PFSK-1 (cell line): ENCODE measurements around the gene SNX30.

Experiments used
- FOXP2 ChIP-seq: optimal IDR thresholded peaks from 2 replicates; pipeline ENCODE3; 2011; ENCODE audit warnings: borderline replicate concordance, control low read depth, inconsistent platforms; ENCODE audit not compliant: insufficient read depth; ENCODE audit errors: extremely low read length, extremely low read depth
- POLR2AphosphoS5 ChIP-seq: IDR thresholded peaks from 2 replicates; pipeline ENCODE4 v1.6.1; 2012; ENCODE audit warnings: low read depth, mild to moderate bottlenecking, control low read depth, low read length, moderate library complexity
- SIN3A ChIP-seq: IDR thresholded peaks from 2 replicates; pipeline ENCODE4 v1.6.1; 2012; ENCODE audit warnings: mild to moderate bottlenecking, low read length, moderate library complexity, borderline replicate concordance; ENCODE audit not compliant: insufficient read depth
- TAF1 ChIP-seq: IDR thresholded peaks from 2 replicates; pipeline ENCODE4 v1.6.1; 2012; ENCODE audit warnings: low read length, control low read depth, borderline replicate concordance; ENCODE audit not compliant: insufficient read depth
- TF ChIP-seq, protein P1 (sequence below), 2 experiments: IDR thresholded peaks; 2 replicates each; pipeline versions ENCODE4 v1.6.1 to v1.8.0; 2011 to 2012; ENCODE audit warnings: low read depth in 2 of 2, low read length in 2 of 2, control low read depth in 1 of 2, inconsistent platforms in 1 of 2, mild to moderate bottlenecking in 1 of 2, moderate library complexity in 1 of 2; ENCODE audit not compliant: insufficient read depth in 1 of 2

DNA sequence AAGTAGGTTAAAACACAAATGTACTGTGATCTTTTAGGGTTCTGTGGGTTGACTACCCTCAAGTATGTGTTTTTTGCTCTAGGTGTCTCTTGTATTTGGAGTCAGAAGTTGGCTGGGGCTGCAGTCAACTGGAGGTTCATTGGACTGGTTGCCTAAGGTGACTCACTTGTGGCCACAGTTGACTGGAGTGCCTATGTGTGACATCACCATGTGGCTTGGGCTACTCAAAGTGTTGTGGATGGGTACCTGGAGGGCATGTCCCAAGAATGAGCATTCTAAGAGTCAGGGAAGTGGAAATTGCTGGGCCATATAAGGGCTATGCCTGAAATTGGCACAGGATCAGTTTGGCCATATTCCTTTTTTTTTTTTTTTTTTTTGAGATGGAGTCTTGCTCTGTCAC, 27.4 kb downstream of the SNX30 start:
- TF ChIP-seq, protein P1, sequence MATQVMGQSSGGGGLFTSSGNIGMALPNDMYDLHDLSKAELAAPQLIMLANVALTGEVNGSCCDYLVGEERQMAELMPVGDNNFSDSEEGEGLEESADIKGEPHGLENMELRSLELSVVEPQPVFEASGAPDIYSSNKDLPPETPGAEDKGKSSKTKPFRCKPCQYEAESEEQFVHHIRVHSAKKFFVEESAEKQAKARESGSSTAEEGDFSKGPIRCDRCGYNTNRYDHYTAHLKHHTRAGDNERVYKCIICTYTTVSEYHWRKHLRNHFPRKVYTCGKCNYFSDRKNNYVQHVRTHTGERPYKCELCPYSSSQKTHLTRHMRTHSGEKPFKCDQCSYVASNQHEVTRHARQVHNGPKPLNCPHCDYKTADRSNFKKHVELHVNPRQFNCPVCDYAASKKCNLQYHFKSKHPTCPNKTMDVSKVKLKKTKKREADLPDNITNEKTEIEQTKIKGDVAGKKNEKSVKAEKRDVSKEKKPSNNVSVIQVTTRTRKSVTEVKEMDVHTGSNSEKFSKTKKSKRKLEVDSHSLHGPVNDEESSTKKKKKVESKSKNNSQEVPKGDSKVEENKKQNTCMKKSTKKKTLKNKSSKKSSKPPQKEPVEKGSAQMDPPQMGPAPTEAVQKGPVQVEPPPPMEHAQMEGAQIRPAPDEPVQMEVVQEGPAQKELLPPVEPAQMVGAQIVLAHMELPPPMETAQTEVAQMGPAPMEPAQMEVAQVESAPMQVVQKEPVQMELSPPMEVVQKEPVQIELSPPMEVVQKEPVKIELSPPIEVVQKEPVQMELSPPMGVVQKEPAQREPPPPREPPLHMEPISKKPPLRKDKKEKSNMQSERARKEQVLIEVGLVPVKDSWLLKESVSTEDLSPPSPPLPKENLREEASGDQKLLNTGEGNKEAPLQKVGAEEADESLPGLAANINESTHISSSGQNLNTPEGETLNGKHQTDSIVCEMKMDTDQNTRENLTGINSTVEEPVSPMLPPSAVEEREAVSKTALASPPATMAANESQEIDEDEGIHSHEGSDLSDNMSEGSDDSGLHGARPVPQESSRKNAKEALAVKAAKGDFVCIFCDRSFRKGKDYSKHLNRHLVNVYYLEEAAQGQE (IDR thresholded peaks at IDR 0.05; ENCODE audit: insufficient read depth in 1 of 2, low read depth in 2 of 2, low read length in 2 of 2): no peak
- TF ChIP-seq POLR2AphosphoS5 (no peak), SIN3A (no peak), FOXP2 (no peak), TAF1 (no peak)
